Esophagus muscularis mucosa (tissue), 4 donors: ENCODE measurements around the gene NPBWR2. TPM values are rescaled to one million over a fixed set of nuclear protein-coding genes. Genes with fewer than 3 reads are reported as not detected.

Source experiments
- DNase-seq: peaks from one replicate; pipeline ENCODE4 v3.0.0-alpha.2; 2017; ENCODE audit errors: extremely low spot score
- H3K27ac ChIP-seq, 4 donors: fragments of 200-600 bp; sonication (generic); replicated peaks in 1 of 4; 1 replicate in 3 of 4; 2 replicates in 1 of 4; pipeline ENCODE4 v1.5.1; 2016 to 2019; ENCODE audit warnings: mild to moderate bottlenecking in 1 of 4
- H3K27me3 ChIP-seq, 4 donors: fragments of 200-600 bp; sonication (generic); one replicate each; pipeline versions ENCODE4 v1.5.1 to v1.6.0; 2016 to 2019
- H3K36me3 ChIP-seq, 4 donors: fragments of 200-600 bp; sonication (generic); one replicate each; pipeline ENCODE4 v1.5.1; 2016 to 2019
- H3K4me1 ChIP-seq, 4 donors: fragments of 200-600 bp; sonication (generic); one replicate each; pipeline ENCODE4 v1.5.1; 2016 to 2019
- H3K4me3 ChIP-seq, 4 donors: fragments of 200-600 bp; sonication (generic); 1 replicate in 2 of 4; 2 replicates in 2 of 4; pipeline ENCODE4 v1.5.1; 2016 to 2019; ENCODE audit warnings: mild to moderate bottlenecking in 4 of 4, moderate library complexity in 1 of 4
- H3K9me3 ChIP-seq, 4 donors: fragments of 200-600 bp; sonication (generic); 1 replicate in 3 of 4; 2 replicates in 1 of 4; pipeline ENCODE4 v1.5.1; 2016 to 2019
- CTCF ChIP-seq, 3 experiments: fragments of 200-600 bp in 2 of 3; fragments of 450-650 bp in 1 of 3; sonication (generic) in 2 of 3; IDR thresholded peaks; one replicate each; pipeline ENCODE4 v1.5.1; 2017 to 2019; ENCODE audit warnings: antibody characterized with exemption in 3 of 3, mild to moderate bottlenecking in 2 of 3, moderate library complexity in 1 of 3
- EP300 ChIP-seq: sonication (generic); formaldehyde crosslinking; IDR thresholded peaks from one replicate; pipeline ENCODE4 v1.6.1; 2017; ENCODE audit warnings: antibody characterized with exemption
- POLR2A ChIP-seq: fragments of 450-650 bp; IDR thresholded peaks from one replicate; pipeline ENCODE4 v1.6.1; 2017; ENCODE audit warnings: antibody characterized with exemption, moderate library complexity, mild to moderate bottlenecking, low read depth
- POLR2AphosphoS5 ChIP-seq, 2 donors: sonication (generic); formaldehyde crosslinking; IDR thresholded peaks; one replicate each; pipeline ENCODE4 v1.6.1; 2017; ENCODE audit warnings: antibody characterized with exemption in 2 of 2
- WGBS: methylation state at CpG from one replicate; pipeline ENCODE4 v1.1.5; 2018; 5-methylcytosine and 5-hydroxymethylcytosine counted together
- intact Hi-C: fragments of 100-400 bp; cut with DNase I; formaldehyde crosslinking; loops from one replicate; pipeline ENCODE4 v1.15.1; 2023
- total RNA-seq, 4 donors: library from RNA; depleted of rRNA; stranded (reverse); fragments of >200 nt; gene quantifications; one replicate each; pipeline versions ENCODE4 v1.1.0 to v1.2.1, GENCODE V29; 2016

Gene NPBWR2
- total RNA-seq = not detected

GRCh38 chr20:64106981-64107735, at the start of gene NPBWR2:
Gene NPBWR2, minus strand, starts transcription at chr20:64107565. Its CDS starts 734 bp downstream, at chr20:64106831.
- Histone ChIP-seq H3K27ac (no peak within 1 kb of the TSS), H3K4me3 (no peak within 1 kb of the TSS), H3K27me3 (peaks cover 0 to 63% (median 8%) of the 10 kb centered on the region in 4 donors), H3K4me1 (peaks cover 6 to 7% (median 6%) of the 10 kb centered on the region in 4 donors), H3K36me3 (no peaks in the 10 kb centered on the region), H3K9me3 (no peaks in the 10 kb centered on the region)
- no peak for TF ChIP-seq POLR2AphosphoS5 (IDR thresholded peaks at IDR 0.05)
- no peak for TF ChIP-seq POLR2A
- intact Hi-C loops = no loop called here
- no peak for DNase-seq
- WGBS = 62% methylated on average over 8 of the region's 22 CpGs

- Histone ChIP-seq H3K27ac (no peak overlapping the region), H3K4me1 (no peaks in the 10 kb centered on the region), H3K9me3 (no peaks in the 10 kb centered on the region), H3K27me3 (peaks cover 0 to 90% (median 25%) of the 10 kb centered on the region in 4 donors), H3K36me3 (no peaks in the 10 kb centered on the region), H3K4me3 (no peak overlapping the region)
- DNase-seq = no peak
- intact Hi-C loops = no loop called here
- 66% methylated on average over 7 of the region's 9 CpGs for WGBS
- TF ChIP-seq CTCF (IDR thresholded peaks at IDR 0.05) (no peak), POLR2A (no peak), POLR2AphosphoS5 (IDR thresholded peaks at IDR 0.05) (no peak), EP300 (no peak)
These were observed 48.9 kb upstream of the NPBWR2 start for GRCh38 chr20:64156136-64156885.

- H3K27me3 ChIP-seq = peaks cover 0 to 82% (median 17%) of the 10 kb centered on the region in 4 donors
- WGBS = 68% methylated on average over 14 of the region's 22 CpGs
These were observed 48.1 kb upstream of the NPBWR2 start for GRCh38 chr20:64155258-64156135.

GRCh38 chr20:64154590-64155257, 47.4 kb upstream of the NPBWR2 start:
- Histone ChIP-seq H3K27me3 (peaks cover 0 to 74% (median 11%) of the 10 kb centered on the region in 4 donors), H3K36me3 (no peaks in the 10 kb centered on the region), H3K4me1 (no peaks in the 10 kb centered on the region), H3K27ac (no peak overlapping the region), H3K9me3 (no peaks in the 10 kb centered on the region), H3K4me3 (no peak overlapping the region)
- DNase-seq = no peak
- WGBS = no CpG with 5 or more reads among the region's 9 CpGs
- intact Hi-C loops = no loop called here
- TF ChIP-seq POLR2A (no peak), EP300 (no peak), POLR2AphosphoS5 (IDR thresholded peaks at IDR 0.05) (no peak), CTCF (IDR thresholded peaks at IDR 0.05) (no peak)

More at GRCh38 chr20:64155258-64156135, 48.1 kb upstream of the NPBWR2 start:
- no peak for DNase-seq
- H3K4me3 ChIP-seq = no peak overlapping the region
- TF ChIP-seq CTCF (IDR thresholded peaks at IDR 0.05) (no peak), POLR2AphosphoS5 (IDR thresholded peaks at IDR 0.05) (no peak), EP300 (no peak), POLR2A (no peak)
- intact Hi-C loops = no loop called here
- H3K4me1 ChIP-seq = no peaks in the 10 kb centered on the region
- H3K9me3 ChIP-seq = no peaks in the 10 kb centered on the region
- no peaks in the 10 kb centered on the region for H3K36me3 ChIP-seq
- no peak overlapping the region for H3K27ac ChIP-seq
